ENCODE results near the gene AMPD3. TPM values are rescaled to one million over a fixed set of nuclear protein-coding genes. Genes with fewer than 3 reads are reported as not detected.

The AMPD3 gene
- total RNA-seq, 1 donor: 20.1 TPM

GRCh38 chr11:10462746-10463300 lies 7.8 kb downstream of the AMPD3 start:
- no peaks in the 10 kb centered on the region for H3K9me3 ChIP-seq (ENCODE audit: low read depth, low read length)
- H3K4me3 ChIP-seq (ENCODE audit: low read length): no peak overlapping the region
- no peaks in the 10 kb centered on the region for H3K27me3 ChIP-seq (ENCODE audit: insufficient read depth, low read length)
- peaks cover 36% of the 10 kb centered on the region for H3K4me1 ChIP-seq (ENCODE audit: insufficient read depth, low read length)

DNA sequence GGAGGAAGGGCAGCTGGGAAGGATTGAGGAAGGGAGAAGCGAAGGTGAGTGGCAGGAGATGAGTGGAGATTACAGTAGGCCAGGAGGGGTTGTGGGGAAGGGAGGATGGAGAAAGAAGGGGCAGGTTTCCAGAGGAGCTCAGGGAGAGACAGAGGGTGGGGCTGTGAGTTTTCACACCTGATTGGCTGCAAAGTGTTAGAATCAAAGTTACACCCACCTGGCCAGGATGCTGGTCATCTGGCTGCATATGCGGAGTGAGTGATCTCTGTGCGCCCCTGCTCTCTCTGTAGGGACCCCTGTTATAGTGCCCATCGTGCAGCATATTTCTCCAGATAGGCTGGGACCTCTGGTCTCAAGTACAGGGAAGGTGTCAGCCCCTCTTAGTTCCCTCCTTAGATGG lies 18.3 kb downstream of the AMPD3 start:
- Histone ChIP-seq H3K4me3 (ENCODE audit: low read length) (no peak overlapping the region), H3K9me3 (ENCODE audit: low read depth, low read length) (no peaks in the 10 kb centered on the region), H3K4me1 (ENCODE audit: insufficient read depth, low read length) (peaks cover 11% of the 10 kb centered on the region), H3K27me3 (ENCODE audit: insufficient read depth, low read length) (no peaks in the 10 kb centered on the region)

DNA sequence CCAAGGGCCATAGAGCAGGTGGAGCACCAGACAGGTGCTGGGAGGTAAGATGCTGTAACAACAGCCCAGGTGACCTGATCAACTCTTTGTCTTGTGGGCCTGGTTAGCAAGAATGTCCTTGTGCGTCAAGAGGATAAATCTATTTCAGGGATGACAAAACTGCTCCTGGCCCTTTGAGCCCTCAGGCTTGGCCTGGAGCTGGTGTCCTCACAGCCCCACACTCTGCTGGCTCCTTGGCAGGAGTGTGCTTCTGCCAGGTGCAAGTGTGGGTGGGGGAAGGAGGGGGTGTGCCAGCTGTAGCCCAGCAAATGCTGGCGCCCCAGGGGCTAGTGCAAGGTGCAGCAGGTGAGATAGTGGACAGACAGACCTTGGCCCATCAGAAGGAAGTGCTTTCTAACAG lies 19.5 kb downstream of the AMPD3 start:
- H3K4me3 ChIP-seq (ENCODE audit: low read length): no peak overlapping the region
- no peaks in the 10 kb centered on the region for H3K9me3 ChIP-seq (ENCODE audit: low read depth, low read length)
- H3K27me3 ChIP-seq (ENCODE audit: insufficient read depth, low read length): no peaks in the 10 kb centered on the region
- peaks cover 11% of the 10 kb centered on the region for H3K4me1 ChIP-seq (ENCODE audit: insufficient read depth, low read length)

GRCh38 chr11:10476342-10476741 lies 21.3 kb downstream of the AMPD3 start:
- peaks cover 11% of the 10 kb centered on the region for H3K4me1 ChIP-seq (ENCODE audit: insufficient read depth, low read length)
- H3K9me3 ChIP-seq (ENCODE audit: low read depth, low read length): no peaks in the 10 kb centered on the region
- H3K4me3 ChIP-seq (ENCODE audit: low read length): no peak overlapping the region
- no peaks in the 10 kb centered on the region for H3K27me3 ChIP-seq (ENCODE audit: insufficient read depth, low read length)

GRCh38 chr11:10476927-10477689 lies 22.0 kb downstream of the AMPD3 start:
- Histone ChIP-seq H3K4me1 (ENCODE audit: insufficient read depth, low read length) (peaks cover 11% of the 10 kb centered on the region), H3K27me3 (ENCODE audit: insufficient read depth, low read length) (no peaks in the 10 kb centered on the region), H3K4me3 (ENCODE audit: low read length) (no peak overlapping the region), H3K9me3 (ENCODE audit: low read depth, low read length) (no peaks in the 10 kb centered on the region)

- no peak overlapping the region for H3K4me3 ChIP-seq (ENCODE audit: low read length)
- H3K27me3 ChIP-seq (ENCODE audit: insufficient read depth, low read length): no peaks in the 10 kb centered on the region
- H3K9me3 ChIP-seq (ENCODE audit: low read depth, low read length): no peaks in the 10 kb centered on the region
- H3K4me1 ChIP-seq (ENCODE audit: insufficient read depth, low read length): peaks cover 11% of the 10 kb centered on the region
These were observed 22.6 kb downstream of the AMPD3 start for GRCh38 chr11:10477690-10478046.

- Histone ChIP-seq H3K9me3 (ENCODE audit: low read depth, low read length) (no peaks in the 10 kb centered on the region), H3K27me3 (ENCODE audit: insufficient read depth, low read length) (no peaks in the 10 kb centered on the region), H3K4me1 (ENCODE audit: insufficient read depth, low read length) (peaks cover 11% of the 10 kb centered on the region), H3K4me3 (ENCODE audit: low read length) (no peak overlapping the region)
These were observed 23.0 kb downstream of the AMPD3 start for GRCh38 chr11:10478066-10478465.

DNA sequence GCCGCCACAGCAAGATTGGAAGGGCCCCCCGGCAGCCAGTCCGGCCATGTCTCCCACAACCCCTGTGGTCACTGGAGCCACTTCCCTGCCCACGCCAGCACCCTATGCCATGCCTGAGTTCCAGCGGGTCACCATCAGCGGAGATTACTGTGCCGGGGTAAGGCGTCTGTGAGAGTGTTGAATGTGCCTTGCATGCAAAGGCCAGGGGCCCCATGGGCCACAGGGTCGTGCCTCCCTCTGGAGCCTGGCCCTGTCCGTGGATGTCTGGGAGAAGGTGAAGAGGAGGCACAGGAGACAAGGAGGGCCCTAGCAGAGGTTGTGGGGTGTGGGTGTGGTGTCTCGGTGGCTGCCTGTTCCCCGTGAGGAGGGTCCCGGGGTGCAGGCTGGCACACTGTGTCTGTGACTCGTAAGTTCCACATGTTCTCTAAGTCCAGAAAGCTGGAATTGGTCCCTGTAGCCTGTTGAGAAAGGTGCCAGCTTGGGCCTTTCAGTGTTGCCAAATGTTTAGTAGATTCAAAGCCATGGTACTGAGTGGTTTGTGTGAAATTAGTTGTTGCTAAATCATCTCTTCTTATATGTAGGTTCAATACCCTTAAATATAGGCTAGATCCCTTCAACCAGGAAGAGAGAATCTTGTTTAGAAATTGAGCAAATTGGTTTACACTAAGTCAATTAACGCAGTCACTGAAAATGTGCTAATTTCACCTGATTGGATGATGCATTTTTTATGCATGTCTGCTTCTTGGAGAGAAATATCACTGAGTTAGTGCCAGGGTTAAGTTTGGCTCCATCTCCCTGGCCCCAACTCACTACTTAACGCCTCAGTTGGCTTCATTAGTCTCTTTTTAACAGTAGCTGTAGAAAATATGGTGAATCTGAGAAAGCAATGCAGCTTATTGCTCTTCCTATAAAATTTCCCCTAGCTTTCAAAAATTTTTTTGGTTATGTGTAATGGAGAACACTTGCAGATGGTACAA lies 23.8 kb downstream of the AMPD3 start:
- H3K4me1 ChIP-seq (ENCODE audit: insufficient read depth, low read length): peaks cover 11% of the 10 kb centered on the region
- H3K9me3 ChIP-seq (ENCODE audit: low read depth, low read length): no peaks in the 10 kb centered on the region
- no peaks in the 10 kb centered on the region for H3K27me3 ChIP-seq (ENCODE audit: insufficient read depth, low read length)
- no peak overlapping the region for H3K4me3 ChIP-seq (ENCODE audit: low read length)

GRCh38 chr11:10480026-10480425 lies 25.0 kb downstream of the AMPD3 start:
- no peaks in the 10 kb centered on the region for H3K27me3 ChIP-seq (ENCODE audit: insufficient read depth, low read length)
- H3K9me3 ChIP-seq (ENCODE audit: low read depth, low read length): no peaks in the 10 kb centered on the region
- peaks cover 11% of the 10 kb centered on the region for H3K4me1 ChIP-seq (ENCODE audit: insufficient read depth, low read length)
- no peak overlapping the region for H3K4me3 ChIP-seq (ENCODE audit: low read length)

DNA sequence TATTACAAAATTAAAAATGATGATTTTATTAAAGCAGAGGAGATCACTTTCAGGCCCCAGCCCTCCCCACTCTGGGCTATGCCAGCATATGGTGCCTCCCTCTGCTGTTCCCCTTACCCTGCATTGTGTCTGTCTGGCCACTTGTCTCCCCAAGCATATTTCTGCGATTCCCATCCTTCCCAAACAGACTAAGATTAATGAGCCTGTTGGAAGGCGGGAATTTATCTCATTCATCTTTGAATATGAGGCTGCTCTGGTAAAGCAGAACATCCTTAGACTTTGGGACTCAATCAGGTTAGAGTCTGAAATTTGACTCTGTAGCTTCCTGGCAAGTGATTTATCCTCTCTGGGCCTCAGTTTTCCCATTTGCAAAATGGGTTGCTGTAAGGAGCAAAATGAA lies 25.7 kb downstream of the AMPD3 start:
- Histone ChIP-seq H3K27me3 (ENCODE audit: insufficient read depth, low read length) (no peaks in the 10 kb centered on the region), H3K9me3 (ENCODE audit: low read depth, low read length) (no peaks in the 10 kb centered on the region), H3K4me1 (ENCODE audit: insufficient read depth, low read length) (peaks cover 11% of the 10 kb centered on the region), H3K4me3 (ENCODE audit: low read length) (no peak overlapping the region)

- Histone ChIP-seq H3K9me3 (ENCODE audit: low read depth, low read length) (no peaks in the 10 kb centered on the region), H3K4me3 (ENCODE audit: low read length) (no peak overlapping the region), H3K4me1 (ENCODE audit: insufficient read depth, low read length) (peaks cover 3% of the 10 kb centered on the region), H3K27me3 (ENCODE audit: insufficient read depth, low read length) (no peaks in the 10 kb centered on the region)
These were observed 26.7 kb downstream of the AMPD3 start for GRCh38 chr11:10481560-10482349.

- Histone ChIP-seq H3K4me3 (ENCODE audit: low read length) (no peak overlapping the region), H3K4me1 (ENCODE audit: insufficient read depth, low read length) (no peaks in the 10 kb centered on the region), H3K27me3 (ENCODE audit: insufficient read depth, low read length) (no peaks in the 10 kb centered on the region), H3K9me3 (ENCODE audit: low read depth, low read length) (no peaks in the 10 kb centered on the region)
These were observed 28.1 kb downstream of the AMPD3 start for GRCh38 chr11:10483174-10483573.

GRCh38 chr11:10483584-10483983 lies 28.5 kb downstream of the AMPD3 start:
- Histone ChIP-seq H3K27me3 (ENCODE audit: insufficient read depth, low read length) (no peaks in the 10 kb centered on the region), H3K4me3 (ENCODE audit: low read length) (no peak overlapping the region), H3K4me1 (ENCODE audit: insufficient read depth, low read length) (peaks cover 4% of the 10 kb centered on the region), H3K9me3 (ENCODE audit: low read depth, low read length) (no peaks in the 10 kb centered on the region)

DNA sequence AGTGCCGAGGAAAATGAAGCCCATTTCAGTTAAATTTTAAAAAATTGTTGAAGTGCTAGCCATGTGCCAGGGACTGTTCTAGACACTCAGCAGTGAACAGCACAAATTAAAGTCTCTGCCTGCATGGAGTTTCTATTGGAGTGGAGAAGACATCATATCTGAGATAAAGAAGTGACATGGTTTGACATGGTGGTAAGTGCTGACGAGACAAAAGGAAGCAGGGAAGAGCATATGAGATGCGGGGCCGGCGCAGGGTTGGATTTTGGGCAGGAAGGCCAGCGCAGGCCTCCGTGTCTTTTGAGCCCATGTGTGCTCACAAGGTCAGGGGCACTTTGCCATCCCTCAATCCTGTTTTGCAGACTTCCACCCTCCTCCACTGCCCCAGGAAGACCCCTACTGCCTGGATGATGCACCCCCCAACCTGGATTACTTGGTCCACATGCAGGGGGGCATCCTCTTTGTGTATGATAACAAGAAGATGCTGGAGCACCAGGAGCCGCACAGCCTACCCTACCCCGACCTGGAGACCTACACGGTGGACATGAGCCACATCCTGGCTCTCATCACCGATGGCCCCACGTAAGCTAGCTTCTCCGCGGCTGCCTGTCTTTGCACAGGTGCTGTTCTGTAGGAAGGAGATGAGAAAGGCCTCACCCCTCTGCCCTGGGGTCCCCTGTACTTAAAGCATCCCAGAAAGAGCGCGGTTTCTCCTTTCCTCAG lies 29.6 kb downstream of the AMPD3 start:
- Histone ChIP-seq H3K27me3 (ENCODE audit: insufficient read depth, low read length) (no peaks in the 10 kb centered on the region), H3K9me3 (ENCODE audit: low read depth, low read length) (no peaks in the 10 kb centered on the region)

More for the DNA sequence above, 29.6 kb downstream of the AMPD3 start:
- H3K4me1 ChIP-seq (ENCODE audit: insufficient read depth, low read length): peaks cover 11% of the 10 kb centered on the region
- no peak overlapping the region for H3K4me3 ChIP-seq (ENCODE audit: low read length)

Data from mononuclear cell (primary cell).